Dedifferentiated amniotic fluid mesenchymal stem cell (primary cell): ENCODE measurements around the gene EREG.
A peak's percentile ranks its signal among the peaks of the same experiment; 100 is the strongest.
"Not testable (repeated sequence)": the region's sequence is repeated elsewhere in the genome, so short reads cannot be mapped to it uniquely, and the experiment has no call there.

Source experiments
- DNase-seq: peaks from one replicate; pipeline ENCODE4 v3.0.0-alpha.2; 2016; ENCODE audit errors: extremely low spot score

The EREG gene

DNA sequence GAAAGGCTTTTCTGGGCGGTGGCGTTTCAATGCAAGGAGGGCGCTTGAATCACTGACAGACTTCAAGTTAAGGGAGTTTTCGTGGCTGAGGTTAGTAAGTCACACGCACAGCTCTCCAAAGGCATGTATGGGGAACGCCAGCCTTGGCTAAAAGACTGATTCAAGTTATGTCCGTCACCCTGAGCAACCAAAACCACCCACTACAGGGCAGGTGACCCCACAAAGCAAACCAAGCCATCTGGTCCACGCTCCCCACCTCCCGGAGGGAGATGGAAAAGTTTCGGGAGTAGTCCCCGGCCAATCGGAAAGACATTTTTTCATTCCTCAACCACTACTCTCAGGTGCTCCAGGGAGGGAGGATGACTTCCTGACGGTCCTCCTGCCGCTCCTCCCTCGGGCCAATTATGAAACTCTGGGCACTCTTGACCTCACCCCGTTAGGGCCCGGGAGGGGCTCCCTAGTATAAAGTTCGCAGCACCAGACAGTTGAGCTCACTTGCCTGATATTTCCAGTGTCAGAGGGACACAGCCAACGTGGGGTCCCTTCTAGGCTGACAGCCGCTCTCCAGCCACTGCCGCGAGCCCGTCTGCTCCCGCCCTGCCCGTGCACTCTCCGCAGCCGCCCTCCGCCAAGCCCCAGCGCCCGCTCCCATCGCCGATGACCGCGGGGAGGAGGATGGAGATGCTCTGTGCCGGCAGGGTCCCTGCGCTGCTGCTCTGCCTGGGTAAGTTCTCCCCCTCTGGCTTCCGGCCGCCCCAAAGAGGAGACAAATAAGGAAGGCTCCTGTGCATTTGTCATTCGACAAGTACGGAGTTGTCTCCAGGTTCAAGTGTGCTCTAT, at the start of gene EREG:
TSS of gene EREG (plus strand) at position 494 of the 840 bp plus-strand sequence. CDS start at position 658, 164 bp downstream.
- no peak for DNase-seq

DNA sequence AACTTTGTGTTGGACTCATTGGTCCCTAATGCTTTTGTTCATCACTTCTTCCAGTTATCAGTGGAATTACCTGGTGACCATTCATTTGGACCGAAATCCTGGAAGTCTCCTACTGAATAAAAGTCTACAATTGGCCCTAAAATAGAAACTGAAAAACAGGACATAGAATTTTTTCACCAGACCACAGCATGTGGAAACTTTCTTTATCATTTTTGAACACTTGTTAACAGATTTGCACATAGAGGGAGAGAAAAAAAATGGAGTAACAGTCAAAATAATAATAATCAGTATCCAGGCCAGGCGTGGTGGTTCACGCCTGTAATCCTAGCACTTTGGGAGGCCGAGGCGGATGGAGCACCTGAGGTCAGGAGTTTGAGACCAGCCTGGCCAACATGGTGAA, 49.6 kb upstream of the EREG start:
- no peak for DNase-seq

- peak; percentile 58 for DNase-seq
Measured at GRCh38 chr4:74316397-74316796, 48.5 kb upstream of the EREG start.

DNA sequence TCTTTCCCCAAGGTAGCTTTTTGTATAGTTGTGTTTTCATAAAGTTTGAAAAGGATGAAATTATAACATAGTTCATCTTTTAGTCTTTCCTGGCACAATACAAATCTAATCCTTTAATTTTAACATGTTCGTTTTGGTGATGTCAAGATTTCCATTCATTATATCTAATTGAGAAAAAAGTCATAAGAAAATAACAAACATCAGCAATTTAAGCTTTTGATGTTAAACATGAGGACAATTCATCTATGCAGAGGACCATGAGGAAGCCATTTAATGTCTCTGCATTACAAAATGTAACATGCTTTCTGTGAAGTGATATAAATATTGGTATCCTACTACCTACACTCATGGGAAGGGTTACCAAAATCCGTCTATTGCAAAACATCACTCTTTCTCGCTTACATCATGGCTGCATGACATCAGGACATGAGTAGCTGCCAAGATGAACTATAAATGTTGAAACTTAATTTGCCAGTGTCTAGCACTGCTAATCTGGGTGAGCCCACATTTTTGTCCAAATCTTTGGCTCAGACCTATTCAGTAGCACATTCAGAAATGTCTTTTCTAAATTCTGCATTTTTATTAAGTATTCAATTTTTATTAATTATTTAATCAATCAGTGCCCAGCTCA, 47.2 kb upstream of the EREG start:
- no peak for DNase-seq

- DNase-seq, result no peak
Measured at GRCh38 chr4:74318276-74318675, 46.7 kb upstream of the EREG start.

- no peak for DNase-seq
Measured at GRCh38 chr4:74319470-74319869, 45.5 kb upstream of the EREG start.

GRCh38 chr4:74320559-74321118, 44.3 kb upstream of the EREG start:
- peak; percentile 73 for DNase-seq

GRCh38 chr4:74322301-74322700, 42.6 kb upstream of the EREG start:
- no peak for DNase-seq

GRCh38 chr4:74323663-74324062, 41.3 kb upstream of the EREG start:
- no peak for DNase-seq

- no peak for DNase-seq
Measured at GRCh38 chr4:74324262-74324661, 40.7 kb upstream of the EREG start.

DNA sequence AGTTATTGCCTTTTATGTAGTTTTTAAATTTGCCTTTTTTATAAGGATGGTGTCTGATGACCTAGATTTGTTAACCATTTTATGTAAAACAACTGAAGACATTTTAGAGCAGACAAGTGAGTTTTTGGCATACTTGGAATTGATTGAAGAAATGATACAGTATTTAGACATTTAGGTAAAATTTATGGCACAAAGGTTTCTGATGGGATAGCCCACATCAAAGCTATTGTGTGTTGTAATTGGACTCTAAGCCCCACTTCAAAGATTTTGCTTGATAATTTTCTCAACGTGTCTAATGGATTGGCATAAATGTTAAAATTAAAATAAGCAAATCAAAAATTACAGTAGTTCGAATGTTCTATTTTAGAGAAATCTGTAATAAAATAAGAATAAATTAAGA, 39.1 kb upstream of the EREG start:
- DNase-seq, result no peak

- DNase-seq, result no peak
Measured at GRCh38 chr4:74327762-74328161, 37.2 kb upstream of the EREG start.

DNA sequence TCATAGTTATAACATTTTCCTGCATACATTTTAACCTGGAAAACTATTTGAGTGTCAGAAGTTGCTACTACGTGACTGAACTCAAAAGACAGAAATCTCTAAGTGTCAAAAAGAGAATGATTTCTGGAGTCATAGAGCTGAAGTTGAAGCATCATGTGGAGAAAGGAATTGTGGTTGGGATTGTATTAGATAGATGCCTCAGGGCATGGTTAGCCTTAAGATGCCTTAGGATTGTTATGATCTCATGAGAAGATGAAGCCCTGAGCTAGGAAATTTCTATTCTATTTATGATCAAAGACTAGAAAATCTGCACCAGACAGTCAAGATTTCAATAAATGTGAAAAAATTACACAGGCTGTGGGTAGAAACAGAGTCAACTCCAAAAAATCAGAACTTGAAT, 36.4 kb upstream of the EREG start:
- peak; percentile 20 for DNase-seq

GRCh38 chr4:74329307-74329706, 35.6 kb upstream of the EREG start:
- no peak for DNase-seq

DNA sequence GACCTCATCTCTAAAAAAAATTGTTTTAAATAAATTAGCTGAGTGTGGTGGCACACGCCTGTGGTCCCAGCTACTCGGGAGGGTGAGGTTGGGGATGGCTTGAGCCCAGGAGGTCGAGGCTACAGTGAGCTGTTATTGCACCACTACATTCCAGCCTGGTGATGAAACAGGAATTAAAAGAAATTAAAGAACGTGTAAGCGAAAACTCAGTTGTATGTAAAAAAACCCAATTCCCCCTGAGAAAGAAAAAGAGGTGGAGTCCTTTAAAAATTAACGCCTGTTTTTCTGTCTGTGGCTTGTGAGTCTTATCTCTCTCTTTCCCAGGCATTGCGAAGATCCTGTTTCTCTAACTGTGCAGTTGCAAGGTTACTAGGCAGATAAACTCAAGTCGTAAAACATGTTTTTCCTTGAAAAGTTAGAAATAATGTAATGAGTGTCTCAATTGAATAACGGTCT, 34.6 kb upstream of the EREG start:
- DNase-seq, result no peak

- no peak for DNase-seq
Measured at GRCh38 chr4:74331252-74331651, 33.7 kb upstream of the EREG start.

DNA sequence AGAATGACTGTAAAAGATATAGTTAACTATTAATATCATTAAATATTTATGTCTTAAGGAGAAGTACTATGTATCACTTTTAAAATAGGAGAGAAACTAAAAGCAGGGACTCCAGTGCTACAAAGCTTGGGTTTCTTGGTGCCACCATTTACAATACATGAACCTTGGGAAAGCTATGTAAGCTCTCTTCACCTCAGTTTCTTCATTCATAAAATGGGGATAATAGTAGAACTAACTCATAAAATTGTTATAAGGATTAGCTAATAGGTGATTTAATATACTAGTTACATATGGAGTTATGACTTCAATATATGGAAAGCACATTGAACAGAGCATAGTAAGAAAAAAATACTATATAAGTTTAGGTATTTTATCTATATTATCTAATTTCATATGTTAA, 33.0 kb upstream of the EREG start:
- DNase-seq, result no peak

DNA sequence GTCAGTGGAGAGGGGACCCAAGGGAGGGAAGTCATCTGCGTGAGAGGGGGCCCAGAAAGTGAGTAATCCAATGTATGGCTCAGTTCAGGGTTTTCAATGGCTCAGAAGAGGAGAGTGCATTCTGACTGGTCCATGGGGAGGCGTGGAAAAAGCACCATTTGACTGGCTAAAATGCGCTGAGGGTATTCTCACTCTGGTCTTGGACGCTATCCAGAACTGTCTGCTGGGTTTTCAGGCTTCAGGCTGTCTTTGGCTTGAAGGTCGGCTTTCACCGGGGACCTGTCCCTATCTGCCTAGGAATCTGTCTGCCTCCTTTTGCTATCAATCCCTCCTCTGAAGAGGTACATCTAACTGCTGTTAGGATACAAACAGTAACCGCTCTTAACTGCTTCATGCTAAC, 30.3 kb upstream of the EREG start:
- no peak for DNase-seq

GRCh38 chr4:74335341-74336021, 29.5 kb upstream of the EREG start:
- no peak for DNase-seq

GRCh38 chr4:74338792-74339333, 26.1 kb upstream of the EREG start:
- no peak for DNase-seq

GRCh38 chr4:74339501-74339900, 25.4 kb upstream of the EREG start:
- no peak for DNase-seq

- DNase-seq, result not testable (repeated sequence)
Measured at GRCh38 chr4:74340421-74340820, 24.5 kb upstream of the EREG start.
